Rectal smooth muscle tissue (tissue), 1 donor: ENCODE measurements around the gene PDX1.

Source experiments
- H3K27ac ChIP-seq: one replicate; pipeline ENCODE4 v1.7.0; 2013; ENCODE audit warnings: low read depth, low read length, inconsistent platforms
- H3K27me3 ChIP-seq: one replicate; pipeline ENCODE4 v1.7.0; 2013; ENCODE audit warnings: low read length; ENCODE audit not compliant: control insufficient read depth, insufficient read depth
- H3K36me3 ChIP-seq: one replicate; pipeline ENCODE4 v1.7.0; 2013; ENCODE audit warnings: low read length; ENCODE audit not compliant: control insufficient read depth, insufficient read depth
- H3K4me1 ChIP-seq: one replicate; pipeline ENCODE4 v1.7.0; 2013; ENCODE audit warnings: low read length; ENCODE audit not compliant: control insufficient read depth, insufficient read depth
- H3K4me3 ChIP-seq: one replicate; pipeline ENCODE4 v1.7.0; 2013; ENCODE audit warnings: low read length
- H3K9ac ChIP-seq: one replicate; pipeline ENCODE4 v1.7.0; 2013; ENCODE audit warnings: low read length

Gene PDX1

DNA sequence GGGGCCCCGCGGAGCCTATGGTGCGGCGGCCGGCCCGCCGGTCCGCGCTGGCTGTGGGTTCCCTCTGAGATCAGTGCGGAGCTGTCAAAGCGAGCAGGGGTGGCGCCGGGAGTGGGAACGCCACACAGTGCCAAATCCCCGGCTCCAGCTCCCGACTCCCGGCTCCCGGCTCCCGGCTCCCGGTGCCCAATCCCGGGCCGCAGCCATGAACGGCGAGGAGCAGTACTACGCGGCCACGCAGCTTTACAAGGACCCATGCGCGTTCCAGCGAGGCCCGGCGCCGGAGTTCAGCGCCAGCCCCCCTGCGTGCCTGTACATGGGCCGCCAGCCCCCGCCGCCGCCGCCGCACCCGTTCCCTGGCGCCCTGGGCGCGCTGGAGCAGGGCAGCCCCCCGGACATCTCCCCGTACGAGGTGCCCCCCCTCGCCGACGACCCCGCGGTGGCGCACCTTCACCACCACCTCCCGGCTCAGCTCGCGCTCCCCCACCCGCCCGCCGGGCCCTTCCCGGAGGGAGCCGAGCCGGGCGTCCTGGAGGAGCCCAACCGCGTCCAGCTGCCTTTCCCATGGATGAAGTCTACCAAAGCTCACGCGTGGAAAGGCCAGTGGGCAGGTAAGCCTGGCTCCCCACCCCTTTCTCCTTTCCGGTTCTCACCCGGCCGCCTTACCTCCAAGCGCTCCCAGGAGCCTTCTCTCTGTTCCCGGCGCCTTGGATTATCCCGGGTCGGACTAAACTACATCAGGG is at the start of gene PDX1:
Gene PDX1, plus strand, starts transcription at position 67 of the 743 bp plus-strand sequence. Its CDS starts 139 bp downstream, at position 206.
- peak within 1 kb of the TSS; percentile 54 for H3K4me3 ChIP-seq
- no peak within 1 kb of the TSS for H3K9ac ChIP-seq
- no peak within 1 kb of the TSS for H3K27ac ChIP-seq
- peaks cover 70% of the 10 kb centered on the region for H3K27me3 ChIP-seq
- H3K4me1 ChIP-seq = no peaks in the 10 kb centered on the region
- no peaks in the 10 kb centered on the region for H3K36me3 ChIP-seq

DNA sequence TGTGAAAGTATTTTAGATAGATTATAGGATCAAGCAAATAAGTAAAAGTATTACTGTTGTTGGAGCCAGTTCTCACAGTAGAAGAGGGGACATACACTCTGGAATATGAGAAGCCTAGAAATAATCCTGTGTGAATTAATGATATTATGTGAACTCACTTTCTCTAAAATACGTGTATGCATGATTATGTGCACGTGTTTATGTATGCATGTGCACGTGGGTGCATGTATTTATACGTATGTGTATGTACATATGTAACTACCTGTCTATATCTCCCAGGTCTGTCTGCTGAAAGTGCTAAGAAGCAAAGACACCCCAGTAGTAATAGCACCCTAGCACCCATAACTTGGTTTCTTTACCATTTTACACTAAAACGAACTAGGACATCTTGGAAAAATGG is 41.5 kb upstream of the PDX1 start:
- Histone ChIP-seq H3K9ac (no peak overlapping the region), H3K4me3 (no peak overlapping the region), H3K27me3 (peaks cover 4% of the 10 kb centered on the region), H3K4me1 (no peaks in the 10 kb centered on the region), H3K27ac (no peak overlapping the region), H3K36me3 (no peaks in the 10 kb centered on the region)

DNA sequence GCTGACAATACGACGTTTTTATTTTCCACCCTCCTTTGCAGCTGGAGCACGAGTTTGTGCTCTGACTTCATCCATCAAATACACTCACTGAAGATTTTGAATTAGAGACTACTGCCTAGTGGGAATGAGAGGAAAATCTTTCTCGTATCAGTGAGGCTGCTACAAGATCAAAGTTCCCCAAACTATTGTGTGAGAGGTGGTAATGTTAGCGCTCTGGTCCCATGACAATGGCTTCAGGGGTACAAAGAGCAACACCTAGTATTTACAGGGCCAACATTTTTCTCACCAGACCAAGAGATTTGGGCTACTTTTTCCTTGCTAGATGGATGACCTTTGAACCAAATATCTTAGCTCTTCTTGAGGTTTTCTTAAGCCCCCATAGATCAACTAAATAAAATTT is 30.3 kb upstream of the PDX1 start:
- Histone ChIP-seq H3K4me1 (no peaks in the 10 kb centered on the region), H3K27ac (no peak overlapping the region), H3K36me3 (no peaks in the 10 kb centered on the region), H3K9ac (no peak overlapping the region), H3K4me3 (no peak overlapping the region), H3K27me3 (no peaks in the 10 kb centered on the region)

DNA sequence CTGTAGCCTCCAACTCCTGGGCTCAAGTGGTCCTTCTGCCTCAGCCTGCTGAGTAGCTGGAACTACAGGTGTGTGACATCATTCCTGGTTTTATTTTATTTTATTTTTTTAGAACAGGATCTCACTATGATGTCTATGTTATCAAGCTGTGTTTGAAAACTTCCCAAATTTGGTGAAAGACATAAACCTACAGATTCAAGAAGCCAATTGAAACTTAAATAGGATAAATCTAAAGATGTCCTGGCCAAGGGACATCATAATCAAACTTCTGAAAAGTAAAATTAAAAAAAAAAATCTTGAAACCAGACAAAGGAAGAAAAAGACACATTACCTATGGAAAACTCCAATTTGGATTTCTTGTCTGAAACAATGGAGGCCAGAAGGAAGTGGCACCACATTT is 23.1 kb upstream of the PDX1 start:
- no peaks in the 10 kb centered on the region for H3K4me1 ChIP-seq
- H3K9ac ChIP-seq = no peak overlapping the region
- no peak overlapping the region for H3K27ac ChIP-seq
- H3K27me3 ChIP-seq = no peaks in the 10 kb centered on the region
- no peak overlapping the region for H3K4me3 ChIP-seq
- H3K36me3 ChIP-seq = no peaks in the 10 kb centered on the region

DNA sequence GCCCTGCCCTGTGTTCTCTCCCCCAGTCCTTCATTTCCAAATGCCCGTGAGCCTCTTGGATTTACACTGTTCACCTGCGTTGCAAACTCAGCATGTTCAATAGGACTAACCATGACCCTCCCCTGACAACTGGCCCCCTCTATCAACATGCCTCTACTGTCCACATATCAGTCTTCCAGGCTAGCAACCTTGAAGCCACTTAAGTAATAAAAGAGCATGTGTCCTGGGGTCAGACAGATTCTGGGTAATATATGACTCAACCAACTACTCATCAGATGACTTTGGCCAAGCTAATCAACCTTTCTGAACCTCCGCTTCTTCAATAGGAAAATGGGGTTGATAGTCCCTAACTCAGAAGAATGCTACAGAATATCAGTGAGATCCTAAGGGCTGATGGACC is 15.1 kb upstream of the PDX1 start:
- Histone ChIP-seq H3K27ac (no peak overlapping the region), H3K36me3 (no peaks in the 10 kb centered on the region), H3K27me3 (peaks cover 3% of the 10 kb centered on the region), H3K9ac (no peak overlapping the region), H3K4me1 (no peaks in the 10 kb centered on the region), H3K4me3 (no peak overlapping the region)

DNA sequence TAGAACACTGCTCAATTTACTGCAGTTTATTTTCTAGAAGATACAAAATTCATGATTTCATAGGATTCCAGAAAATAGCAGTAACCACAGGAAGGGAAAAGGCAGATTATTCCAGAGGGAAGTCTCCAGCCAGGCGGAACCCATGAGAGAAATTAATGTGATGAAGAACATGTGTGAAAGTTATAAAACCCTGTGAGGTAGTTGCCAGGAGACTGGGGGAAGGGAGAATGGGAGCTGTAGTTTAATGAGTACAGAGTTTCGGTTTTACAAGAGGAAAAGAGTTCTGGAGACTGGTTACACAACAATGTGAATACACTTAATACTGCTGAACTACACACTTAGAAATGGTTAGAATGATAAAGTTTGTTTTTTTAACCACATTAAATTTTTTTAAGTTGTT is 14.2 kb upstream of the PDX1 start:
- no peak overlapping the region for H3K4me3 ChIP-seq
- H3K4me1 ChIP-seq = no peaks in the 10 kb centered on the region
- peaks cover 3% of the 10 kb centered on the region for H3K27me3 ChIP-seq
- H3K27ac ChIP-seq = no peak overlapping the region
- H3K36me3 ChIP-seq = no peaks in the 10 kb centered on the region
- H3K9ac ChIP-seq = no peak overlapping the region

DNA sequence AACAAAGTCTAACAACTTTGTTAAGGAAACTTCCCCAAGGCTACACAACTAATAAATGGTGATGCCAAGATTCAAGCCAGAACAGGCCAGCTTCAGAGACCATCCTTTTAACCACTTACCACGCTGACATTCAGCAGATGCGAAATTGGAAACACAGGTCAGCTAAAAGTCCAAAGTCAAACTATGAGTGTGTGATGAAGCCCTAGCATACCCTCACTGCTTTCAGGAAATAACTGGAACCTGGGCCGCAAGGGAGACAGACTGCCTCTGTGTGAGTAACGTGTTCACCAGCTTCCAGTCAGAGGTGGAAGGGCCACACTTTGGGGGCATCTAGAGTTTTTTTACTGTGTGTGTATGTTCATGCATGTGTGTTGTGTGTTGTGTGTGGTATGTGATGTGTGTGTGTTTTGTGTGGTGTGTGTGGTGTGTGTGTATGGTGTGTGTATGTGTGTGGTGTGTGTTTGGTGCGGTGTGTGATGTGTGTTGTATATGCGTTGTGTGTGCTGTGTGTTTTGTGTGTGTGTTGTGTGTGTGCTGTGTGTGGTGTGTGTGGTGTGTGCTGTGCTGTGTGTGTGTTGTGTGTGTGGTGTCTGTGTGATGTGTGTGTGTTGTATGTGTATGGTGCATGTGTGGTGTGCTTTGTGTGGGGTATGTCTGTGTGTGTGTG is 12.5 kb upstream of the PDX1 start:
- no peak overlapping the region for H3K9ac ChIP-seq
- H3K27me3 ChIP-seq = peaks cover 2% of the 10 kb centered on the region
- no peak overlapping the region for H3K27ac ChIP-seq
- H3K4me1 ChIP-seq = no peaks in the 10 kb centered on the region
- no peak overlapping the region for H3K4me3 ChIP-seq
- no peaks in the 10 kb centered on the region for H3K36me3 ChIP-seq

DNA sequence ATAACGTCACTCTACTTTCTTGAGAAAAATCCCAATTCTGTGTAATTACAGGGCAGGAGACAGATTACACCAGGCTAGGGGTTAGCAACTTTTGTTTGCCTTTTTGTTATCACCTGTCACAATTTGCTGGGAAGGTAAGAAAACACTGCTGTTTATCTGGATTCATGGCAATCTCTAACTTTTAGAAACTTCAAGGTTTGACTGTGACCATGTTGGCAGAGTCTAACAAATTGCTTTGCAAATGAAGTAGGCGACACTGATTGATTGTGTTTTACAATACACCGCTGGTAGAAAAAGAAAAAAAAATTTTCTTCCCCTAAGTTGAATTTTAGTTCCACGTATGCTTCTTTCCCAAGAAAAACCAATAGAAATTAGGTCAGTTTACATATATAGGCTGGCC is 10.4 kb upstream of the PDX1 start:
- Histone ChIP-seq H3K4me1 (no peaks in the 10 kb centered on the region), H3K27me3 (no peaks in the 10 kb centered on the region), H3K27ac (no peak overlapping the region), H3K4me3 (no peak overlapping the region), H3K9ac (no peak overlapping the region), H3K36me3 (no peaks in the 10 kb centered on the region)

DNA sequence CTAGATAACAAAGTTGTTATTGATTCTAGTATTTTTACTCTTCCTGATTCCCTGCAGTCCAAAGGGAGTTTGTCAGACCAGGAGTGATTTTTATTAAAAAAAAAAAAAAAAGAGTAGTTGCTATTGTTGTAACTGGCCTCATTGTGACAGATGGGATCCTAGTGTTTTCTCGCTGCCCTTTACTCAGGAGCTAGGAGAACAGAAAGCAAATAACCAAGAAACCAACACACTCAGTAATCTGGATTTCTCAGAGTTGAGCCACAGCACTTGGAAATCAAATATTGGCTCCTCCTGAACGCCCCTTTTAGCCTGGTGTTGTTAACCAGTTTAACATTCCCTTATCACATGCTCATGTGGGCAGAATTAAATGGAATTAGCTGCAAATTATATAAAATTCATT is 8.3 kb upstream of the PDX1 start:
- Histone ChIP-seq H3K27ac (no peak overlapping the region), H3K4me3 (no peak overlapping the region), H3K4me1 (no peaks in the 10 kb centered on the region), H3K9ac (no peak overlapping the region), H3K36me3 (no peaks in the 10 kb centered on the region), H3K27me3 (peaks cover 10% of the 10 kb centered on the region)

DNA sequence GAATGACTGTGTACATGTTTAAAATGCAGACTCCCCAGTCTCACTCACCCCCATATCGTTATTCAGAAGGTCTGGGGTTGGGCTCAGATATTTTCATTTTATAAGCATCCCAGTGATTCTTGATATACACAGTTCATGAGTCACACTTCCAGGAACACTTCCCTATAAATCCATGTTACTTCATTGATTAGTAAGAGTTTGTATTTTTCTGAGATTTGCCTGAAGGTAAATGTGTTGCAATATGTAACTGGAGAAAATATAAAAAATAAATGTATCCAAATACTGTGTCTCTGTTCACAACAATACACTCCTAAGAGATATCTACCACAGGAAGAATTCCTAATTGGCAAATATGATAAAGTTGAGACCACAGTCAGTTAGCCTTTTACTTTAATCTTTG is 6.6 kb upstream of the PDX1 start:
- H3K27me3 ChIP-seq = peaks cover 23% of the 10 kb centered on the region
- no peak overlapping the region for H3K9ac ChIP-seq
- H3K4me3 ChIP-seq = no peak overlapping the region
- H3K4me1 ChIP-seq = no peaks in the 10 kb centered on the region
- H3K36me3 ChIP-seq = no peaks in the 10 kb centered on the region
- no peak overlapping the region for H3K27ac ChIP-seq

DNA sequence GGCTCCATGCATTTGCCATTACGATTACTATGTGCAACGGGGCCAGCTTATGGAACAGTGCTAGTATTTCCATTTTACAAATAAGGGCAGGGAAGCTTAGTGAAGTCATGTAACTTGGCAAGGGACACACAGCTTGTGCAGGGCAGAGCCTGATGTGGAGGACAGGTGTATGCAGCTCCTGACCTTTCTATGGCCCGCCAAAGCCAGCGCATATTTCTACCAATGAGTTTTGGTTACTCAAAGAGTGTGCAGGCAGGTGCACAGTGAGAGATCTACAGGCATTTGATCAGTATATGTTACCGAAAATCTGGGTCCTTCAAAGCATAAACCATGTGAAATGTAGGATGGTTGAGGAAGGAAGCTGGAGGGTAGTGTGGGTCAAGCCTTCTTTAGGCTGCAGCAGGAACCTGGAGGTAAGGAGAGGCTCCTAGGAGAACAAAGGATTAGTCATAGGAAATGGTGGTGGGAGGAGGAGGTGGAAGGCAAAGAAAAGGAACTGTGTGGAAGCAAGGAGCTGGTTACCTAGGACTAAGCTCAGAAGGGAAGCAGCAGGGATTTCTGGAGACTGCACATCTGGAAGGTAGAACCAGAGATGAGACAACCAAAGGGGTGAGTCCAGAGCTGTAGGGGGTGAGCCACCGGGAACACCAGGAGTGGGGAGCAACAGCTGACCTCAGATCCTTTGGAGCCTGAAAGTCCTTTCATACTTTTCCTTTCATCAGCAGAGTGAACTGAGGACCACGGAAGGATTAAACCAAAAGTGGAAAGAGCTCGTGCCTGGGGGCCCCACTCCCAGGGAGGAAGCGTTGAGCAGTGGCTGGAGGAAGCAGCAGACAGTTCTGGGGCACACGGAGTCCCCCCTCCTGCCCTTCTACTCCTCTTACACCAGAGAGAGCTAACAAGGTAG is 4.2 kb upstream of the PDX1 start:
- H3K4me3 ChIP-seq = no peak overlapping the region
- H3K9ac ChIP-seq = no peak overlapping the region
- H3K36me3 ChIP-seq = no peaks in the 10 kb centered on the region
- peaks cover 32% of the 10 kb centered on the region for H3K27me3 ChIP-seq
- no peak overlapping the region for H3K27ac ChIP-seq
- H3K4me1 ChIP-seq = no peaks in the 10 kb centered on the region

DNA sequence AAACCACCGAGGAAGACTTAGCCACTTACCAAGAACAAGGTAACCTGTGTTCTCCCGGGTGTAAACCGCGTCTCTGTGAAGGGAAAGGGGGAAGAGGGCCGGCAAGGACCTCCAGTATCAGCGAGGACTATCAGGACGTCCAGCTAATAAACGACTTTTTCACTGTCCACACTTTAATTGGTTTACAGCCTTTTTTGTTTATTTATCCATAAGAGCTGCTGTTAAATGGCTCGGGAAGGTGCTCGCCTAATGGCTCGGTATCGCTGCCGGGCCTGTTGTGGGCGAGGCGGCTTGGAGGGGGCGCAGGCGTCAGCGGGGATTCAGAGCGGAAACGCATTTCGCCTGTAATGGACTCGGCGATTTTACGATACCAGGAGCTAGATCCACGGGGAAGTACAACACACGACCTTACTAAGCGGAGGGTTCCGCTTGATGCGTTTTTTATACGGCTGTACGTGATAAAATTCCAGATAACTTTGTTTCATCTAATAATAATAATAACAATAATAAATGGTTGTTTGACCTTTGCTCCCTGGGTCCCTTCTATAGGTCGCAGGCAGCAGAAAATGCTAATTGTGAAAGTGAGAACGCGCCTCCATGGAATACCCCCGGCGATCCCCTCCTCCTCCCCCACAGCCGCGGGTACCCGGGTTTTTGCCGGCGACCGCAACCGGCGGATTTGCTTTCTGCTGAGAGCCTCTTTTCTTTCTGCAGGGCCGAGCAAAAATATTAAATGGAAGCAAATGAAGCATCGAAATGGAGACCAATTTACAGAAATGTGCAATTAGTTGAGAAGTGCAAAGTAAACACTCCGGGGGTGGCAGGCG is 2.5 kb upstream of the PDX1 start:
- H3K4me3 ChIP-seq = no peak overlapping the region
- H3K9ac ChIP-seq = no peak overlapping the region
- no peak overlapping the region for H3K27ac ChIP-seq
- no peaks in the 10 kb centered on the region for H3K4me1 ChIP-seq
- H3K36me3 ChIP-seq = no peaks in the 10 kb centered on the region
- peaks cover 49% of the 10 kb centered on the region for H3K27me3 ChIP-seq
